WTC11 (cell line): ENCODE results near the gene KHDC1. TPM values are rescaled to one million over a fixed set of nuclear protein-coding genes. Genes with fewer than 3 reads are reported as not detected.
"Not testable (repeated sequence)": the region's sequence is repeated elsewhere in the genome, so short reads cannot be mapped to it uniquely, and the experiment has no call there.

Source experiments
- ATAC-seq: fragments of 200-7000 bp; cut with Tn5 transposase; 2 replicates; pipeline ENCODE4 v1.10.0; 2021; ENCODE audit warnings: mild to moderate bottlenecking, moderate library complexity
- CTCF ChIA-PET: fragments of 300-600 bp; sonication (Branson Sonifier 250); formaldehyde crosslinking; loops from one replicate; lab custom pipeline; 2021; ENCODE audit warnings: antibody characterized with exemption; lab: Charles Lee
- POLR2A ChIA-PET: fragments of 350-600 bp; sonication (Branson Sonifier 250); formaldehyde crosslinking; loops from one replicate; lab custom pipeline; 2021; ENCODE audit warnings: antibody characterized with exemption; lab: Charles Lee
- DNase-seq: peaks from one replicate; pipeline ENCODE4 v3.0.0; 2021; ENCODE audit warnings: low spot score
- H3K27ac Mint-ChIP-seq: 2 replicates; pipeline ENCODE4 v1.8.0; 2021; ENCODE audit warnings: mixed read lengths
- H3K27me3 Mint-ChIP-seq: 2 replicates; pipeline ENCODE4 v1.8.0; 2021; ENCODE audit warnings: low read depth, mild to moderate bottlenecking, moderate library complexity, mixed read lengths
- H3K36me3 Mint-ChIP-seq: 2 replicates; pipeline ENCODE4 v1.8.0; 2021; ENCODE audit warnings: mixed read lengths
- H3K4me1 Mint-ChIP-seq: 2 replicates; pipeline ENCODE4 v1.8.0; 2022; ENCODE audit warnings: mixed read lengths
- H3K4me3 Mint-ChIP-seq: 2 replicates; pipeline ENCODE4 v1.8.0; 2021; ENCODE audit warnings: mild to moderate bottlenecking, moderate library complexity, mixed read lengths
- H3K9me3 Mint-ChIP-seq: 2 replicates; pipeline ENCODE4 v1.8.0; 2021; ENCODE audit warnings: mixed read lengths
- AFF4 ChIP-seq: sonication (generic); formaldehyde crosslinking; IDR thresholded peaks from 2 replicates; pipeline ENCODE4 v1.8.1; 2023; ENCODE audit warnings: mild to moderate bottlenecking, missing genetic modification reagents, borderline replicate concordance
- ATF3 ChIP-seq: sonication (generic); formaldehyde crosslinking; conservative IDR thresholded peaks from 2 replicates; pipeline ENCODE4 v1.8.1; 2022; ENCODE audit warnings: mild to moderate bottlenecking, missing genetic modification reagents
- CREB1 ChIP-seq: sonication (generic); formaldehyde crosslinking; IDR thresholded peaks from 2 replicates; pipeline ENCODE4 v1.8.0; 2023; ENCODE audit warnings: mild to moderate bottlenecking, missing genetic modification reagents
- E2F5 ChIP-seq: sonication (generic); formaldehyde crosslinking; IDR thresholded peaks from 2 replicates; pipeline ENCODE4 v1.8.1; 2022; ENCODE audit warnings: mild to moderate bottlenecking, moderate library complexity, missing genetic modification reagents
- ESRRA ChIP-seq: sonication (generic); formaldehyde crosslinking; IDR thresholded peaks from 2 replicates; pipeline ENCODE4 v1.8.1; 2022; ENCODE audit warnings: mild to moderate bottlenecking, missing genetic modification reagents, borderline replicate concordance
- FOXJ3 ChIP-seq: sonication (generic); formaldehyde crosslinking; IDR thresholded peaks from 2 replicates; pipeline ENCODE4 v1.9.0; 2021; ENCODE audit warnings: missing genetic modification reagents, mild to moderate bottlenecking, borderline replicate concordance
- FOXP1 ChIP-seq: sonication (generic); formaldehyde crosslinking; IDR thresholded peaks from 2 replicates; pipeline ENCODE4 v1.8.0; 2022; ENCODE audit warnings: missing genetic modification reagents, mild to moderate bottlenecking, moderate library complexity, borderline replicate concordance
- FOXP4 ChIP-seq: sonication (generic); formaldehyde crosslinking; IDR thresholded peaks from 2 replicates; pipeline ENCODE4 v1.8.0; 2022; ENCODE audit warnings: mild to moderate bottlenecking, missing genetic modification reagents
- GRHL2 ChIP-seq: fragments of 250-450 bp; sonication (Bioruptor Pico); IDR thresholded peaks from 2 replicates; pipeline ENCODE4 v1.8.0; 2022; ENCODE audit warnings: mild to moderate bottlenecking, moderate library complexity; ENCODE audit not compliant: insufficient replicate concordance, severe bottlenecking
- NFATC4 ChIP-seq: fragments of 250-450 bp; sonication (Bioruptor Pico); IDR thresholded peaks from 2 replicates; pipeline ENCODE4 v1.9.0; 2021; ENCODE audit warnings: mild to moderate bottlenecking
- PRDM15 ChIP-seq: sonication (generic); formaldehyde crosslinking; IDR thresholded peaks from 2 replicates; pipeline ENCODE4 v1.8.0; 2022; ENCODE audit warnings: missing genetic modification reagents
- SMAD4 ChIP-seq: sonication (generic); formaldehyde crosslinking; IDR thresholded peaks from 2 replicates; pipeline ENCODE4 v1.8.0; 2022; ENCODE audit warnings: mild to moderate bottlenecking, missing genetic modification reagents
- TCF7 ChIP-seq: sonication (generic); formaldehyde crosslinking; IDR thresholded peaks from 2 replicates; pipeline ENCODE4 v1.8.0; 2022; ENCODE audit warnings: mild to moderate bottlenecking, low read depth, missing genetic modification reagents, moderate library complexity
- TEAD1 ChIP-seq: sonication (generic); formaldehyde crosslinking; IDR thresholded peaks from 2 replicates; pipeline ENCODE4 v1.8.0; 2022; ENCODE audit warnings: mild to moderate bottlenecking, missing genetic modification reagents
- ZNF281 ChIP-seq: sonication (generic); formaldehyde crosslinking; IDR thresholded peaks from 2 replicates; pipeline ENCODE4 v1.8.0; 2023; ENCODE audit warnings: mild to moderate bottlenecking, missing genetic modification reagents
- total RNA-seq: library from RNA; stranded (reverse); gene quantifications from 3 replicates; pipeline ENCODE4 v1.2.3, GENCODE V29; 2021
- TF ChIP-seq, protein P1 (sequence below): fragments of 250-450 bp; sonication (Bioruptor Pico); IDR thresholded peaks from 2 replicates; pipeline ENCODE4 v1.8.0; 2021; ENCODE audit warnings: mild to moderate bottlenecking
- TF ChIP-seq, protein P2 (sequence below): sonication (generic); formaldehyde crosslinking; IDR thresholded peaks from 2 replicates; pipeline ENCODE4 v1.8.0; 2022; ENCODE audit warnings: mild to moderate bottlenecking, missing genetic modification reagents

Gene KHDC1
- total RNA-seq, 1 experiment from 2014 or later, result 8.9 TPM

DNA sequence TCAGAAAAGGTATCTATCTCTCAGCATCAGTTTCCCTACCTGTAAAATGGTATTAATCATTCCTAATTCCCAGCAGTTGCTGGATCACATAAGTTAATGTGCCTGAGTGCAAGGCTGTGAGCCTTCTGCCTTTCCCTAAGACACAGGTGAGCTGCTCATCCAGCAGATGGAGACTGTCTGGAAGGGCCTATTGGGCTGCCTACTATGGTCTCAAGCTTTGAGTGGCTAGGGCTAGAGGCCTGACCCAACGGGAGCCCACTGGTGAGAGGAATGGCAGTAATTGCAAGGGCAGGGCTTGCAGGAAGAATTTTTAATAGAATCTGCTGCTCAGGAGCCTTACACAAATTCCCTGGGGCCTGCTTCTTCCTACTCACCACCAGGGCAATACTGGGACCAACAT is 4.3 kb downstream of the KHDC1 start (continued):
- no peak for TF ChIP-seq ATF3 (CRISPR knock-in tag)
- TF ChIP-seq TEAD1, result no peak
- TF ChIP-seq, protein P1, sequence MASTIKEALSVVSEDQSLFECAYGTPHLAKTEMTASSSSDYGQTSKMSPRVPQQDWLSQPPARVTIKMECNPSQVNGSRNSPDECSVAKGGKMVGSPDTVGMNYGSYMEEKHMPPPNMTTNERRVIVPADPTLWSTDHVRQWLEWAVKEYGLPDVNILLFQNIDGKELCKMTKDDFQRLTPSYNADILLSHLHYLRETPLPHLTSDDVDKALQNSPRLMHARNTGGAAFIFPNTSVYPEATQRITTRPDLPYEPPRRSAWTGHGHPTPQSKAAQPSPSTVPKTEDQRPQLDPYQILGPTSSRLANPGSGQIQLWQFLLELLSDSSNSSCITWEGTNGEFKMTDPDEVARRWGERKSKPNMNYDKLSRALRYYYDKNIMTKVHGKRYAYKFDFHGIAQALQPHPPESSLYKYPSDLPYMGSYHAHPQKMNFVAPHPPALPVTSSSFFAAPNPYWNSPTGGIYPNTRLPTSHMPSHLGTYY (CRISPR knock-in tag), result no peak
- no peak for TF ChIP-seq NFATC4 (CRISPR knock-in tag)
- TF ChIP-seq GRHL2 (CRISPR knock-in tag), result no peak
- no peak for TF ChIP-seq ZNF281 (CRISPR knock-in tag)
- TF ChIP-seq PRDM15 (CRISPR knock-in tag), result no peak
- no peak for TF ChIP-seq FOXP1 (CRISPR knock-in tag)
- no peak for TF ChIP-seq E2F5 (CRISPR knock-in tag)

DNA sequence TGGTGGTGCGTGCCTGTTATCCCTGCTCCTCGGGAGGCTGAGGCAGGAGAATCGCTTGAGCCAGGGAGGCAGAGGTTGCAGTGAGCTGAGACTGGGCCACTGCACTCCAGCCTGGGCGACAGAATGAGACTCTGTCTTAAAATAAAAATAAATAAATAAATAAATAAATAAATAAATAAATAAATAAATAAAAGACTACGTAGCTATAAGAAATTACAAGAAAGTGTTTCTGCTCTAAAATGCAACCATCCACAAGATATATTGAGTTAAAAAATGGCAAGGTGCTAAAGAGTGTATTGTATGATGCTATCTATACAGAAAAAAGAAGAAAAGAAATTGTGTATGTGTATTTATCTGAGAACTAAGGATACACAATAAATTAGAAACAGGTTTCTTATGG is 8.7 kb downstream of the KHDC1 start:
- CTCF ChIA-PET, result interaction anchor here (0.9 to 1.2 kb wide), 2 partner anchors 31 to 136 kb away, joined by 4 read pairs; no protein-coding TSS in a partner anchor
- H3K4me1 Mint-ChIP-seq, POLR2A ChIA-PET, H3K4me3 Mint-ChIP-seq, H3K27me3 Mint-ChIP-seq, ATAC-seq, H3K9me3 Mint-ChIP-seq, H3K36me3 Mint-ChIP-seq, H3K27ac Mint-ChIP-seq, DNase-seq: not testable (repeated sequence)

DNA sequence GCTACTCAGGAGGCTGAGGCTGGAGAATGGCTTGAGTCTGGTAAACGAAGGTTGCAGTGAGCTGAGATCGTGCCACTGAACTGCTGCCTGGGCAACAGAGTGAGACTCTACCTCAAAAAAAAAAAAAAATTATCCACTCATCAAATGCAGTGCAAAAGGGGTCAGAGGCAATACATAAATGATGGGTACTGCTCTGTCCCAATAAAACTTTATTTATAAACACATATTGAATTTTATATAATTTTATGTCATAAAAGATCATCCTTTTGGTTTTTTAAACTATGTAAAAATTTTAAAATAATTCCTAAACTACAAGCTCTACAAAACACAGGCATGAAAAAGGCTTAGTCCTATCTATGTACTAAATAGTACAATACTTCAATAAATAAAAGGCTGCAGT is 10.3 kb downstream of the KHDC1 start:
- POLR2A ChIA-PET, result interaction anchor here (0.9 kb wide), 1 partner anchor 9 kb away, joined by 3 read pairs; no protein-coding TSS in a partner anchor
- TF ChIP-seq FOXJ3 (no peak), ESRRA (CRISPR knock-in tag) (no peak), CREB1 (CRISPR knock-in tag) (no peak), SMAD4 (CRISPR knock-in tag) (no peak), FOXP4 (CRISPR knock-in tag) (no peak), TCF7 (no peak), AFF4 (CRISPR knock-in tag) (no peak)
- TF ChIP-seq, protein P2, sequence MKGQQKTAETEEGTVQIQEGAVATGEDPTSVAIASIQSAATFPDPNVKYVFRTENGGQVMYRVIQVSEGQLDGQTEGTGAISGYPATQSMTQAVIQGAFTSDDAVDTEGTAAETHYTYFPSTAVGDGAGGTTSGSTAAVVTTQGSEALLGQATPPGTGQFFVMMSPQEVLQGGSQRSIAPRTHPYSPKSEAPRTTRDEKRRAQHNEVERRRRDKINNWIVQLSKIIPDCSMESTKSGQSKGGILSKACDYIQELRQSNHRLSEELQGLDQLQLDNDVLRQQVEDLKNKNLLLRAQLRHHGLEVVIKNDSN (CRISPR knock-in tag), result no peak

More for the DNA sequence above, 10.3 kb downstream of the KHDC1 start:
- no peak for DNase-seq
- H3K4me3 Mint-ChIP-seq, result no peak overlapping the region
- H3K27me3 Mint-ChIP-seq, result no peaks in the 10 kb centered on the region
- no peak for ATAC-seq
- peaks cover 9% of the 10 kb centered on the region for H3K4me1 Mint-ChIP-seq
- H3K9me3 Mint-ChIP-seq, result no peaks in the 10 kb centered on the region
- H3K27ac Mint-ChIP-seq, result no peak overlapping the region
- no peaks in the 10 kb centered on the region for H3K36me3 Mint-ChIP-seq
- CTCF ChIA-PET, result interaction anchor here (1.4 kb wide), 1 partner anchor 56 kb away, joined by 3 read pairs; no protein-coding TSS in a partner anchor
